K562 (cell line): ENCODE data around the gene ZNF593OS. TPM values are rescaled to one million over a fixed set of nuclear protein-coding genes. Genes with fewer than 3 reads are reported as not detected.

Source experiments
- ATAC-seq: fragments of 200-7000 bp; cut with Tn5 transposase; 3 replicates; pipeline ENCODE4 v1.9.1; 2020; ENCODE audit warnings: moderate library complexity
- BruUV-seq: library from RNA; stranded (reverse); fragments of 400-500 nt; replicated peaks from 2 replicates; lab custom pipeline; 2021; lab: Mats Ljungman, UMichigan
- CTCF ChIA-PET: fragments of 300-600 bp; formaldehyde crosslinking; extraction: SDS; loops from one replicate; lab custom pipeline; 2021; ENCODE audit warnings: low intra/inter-chr PET ratio; lab: Yijun Ruan, JAX
- POLR2A ChIA-PET: fragments of 300-600, 350-650 bp; sonication (Branson Sonifier 250); formaldehyde crosslinking; extraction: SDS; loops from one replicate; lab custom pipeline; 2021; ENCODE audit warnings: antibody characterized with exemption, inconsistent platforms; lab: Yijun Ruan, JAX
- DNase-seq, 4 experiments: peaks; one replicate each; pipeline versions ENCODE4 v3.0.0 to v3.0.0-alpha.2; 2011 to 2018; ENCODE audit warnings: low spot score in 3 of 4, mixed read lengths in 3 of 4; ENCODE audit errors: extremely low read depth in 1 of 4
- FAIRE-seq: peaks from 2 replicates; lab custom pipeline; 2011; peaks lifted over from hg19 to GRCh38; lab: Jason Lieb, UNC
- H2AFZ ChIP-seq: 2 replicates; pipeline ENCODE4 v1.6.0; 2011; ENCODE audit warnings: low read depth, low read length, control low read depth, inconsistent platforms
- H3K27ac ChIP-seq: fragments of 200-600 bp; 3 replicates; pipeline ENCODE4 v1.8.0; 2011; ENCODE audit warnings: low read depth, mild to moderate bottlenecking, control low read depth, inconsistent platforms, low read length, moderate library complexity, mixed read lengths; ENCODE audit errors: extremely low read depth
- H3K27me3 ChIP-seq, 2 experiments: fragments of 300-600 bp in 1 of 2; 2 replicates in 1 of 2; 3 replicates in 1 of 2; pipeline versions ENCODE4 v1.6.0 to v1.8.0; 2011; ENCODE audit warnings: inconsistent platforms in 2 of 2, low read length in 2 of 2, mild to moderate bottlenecking in 1 of 2, mixed read lengths in 1 of 2, moderate library complexity in 1 of 2; ENCODE audit not compliant: control insufficient read depth in 2 of 2, insufficient read depth in 2 of 2
- H3K36me3 ChIP-seq: fragments of 300-600 bp; 3 replicates; pipeline ENCODE4 v1.8.0; 2011; ENCODE audit warnings: mild to moderate bottlenecking, low read length, inconsistent platforms; ENCODE audit not compliant: control insufficient read depth, insufficient read depth
- H3K4me1 ChIP-seq, 2 experiments: fragments of 200-600 bp in 1 of 2; replicated peaks in 1 of 2; 2 replicates in 1 of 2; 3 replicates in 1 of 2; pipeline versions ENCODE4 v1.5.1 to v1.8.0; 2011; ENCODE audit warnings: inconsistent platforms in 2 of 2, low read length in 2 of 2, mild to moderate bottlenecking in 1 of 2, mixed read lengths in 1 of 2, moderate library complexity in 1 of 2; ENCODE audit not compliant: control insufficient read depth in 2 of 2, insufficient read depth in 2 of 2
- H3K4me2 ChIP-seq: 2 replicates; pipeline ENCODE4 v1.6.1; 2011; ENCODE audit warnings: low read length, control low read depth, inconsistent platforms, mixed read lengths; ENCODE audit not compliant: insufficient read depth
- H3K4me3 ChIP-seq: fragments of 200-600 bp; sonication (generic), shearing (Covaris generic); 2 replicates; pipeline ENCODE4 v1.5.1; 2016; ENCODE audit warnings: control low read depth, inconsistent platforms
- H3K79me2 ChIP-seq: fragments of 200-600 bp; 3 replicates; pipeline ENCODE4 v1.8.0; 2011; ENCODE audit warnings: low read length, inconsistent platforms; ENCODE audit not compliant: control insufficient read depth, insufficient read depth
- H3K9ac ChIP-seq, 2 experiments: 2 replicates each; pipeline versions ENCODE4 v1.6.0 to v1.6.1; 2011; ENCODE audit warnings: low read depth in 2 of 2, low read length in 2 of 2, control low read depth in 1 of 2, inconsistent platforms in 1 of 2, mild to moderate bottlenecking in 1 of 2, mixed read lengths in 1 of 2; ENCODE audit not compliant: insufficient read depth in 1 of 2
- H3K9me1 ChIP-seq: one replicate; pipeline ENCODE4 v1.6.0; 2011; ENCODE audit warnings: inconsistent platforms, mild to moderate bottlenecking, low read length, moderate library complexity; ENCODE audit not compliant: control insufficient read depth, insufficient read depth
- H3K9me3 ChIP-seq: replicated peaks from 2 replicates; pipeline ENCODE4 v1.5.1; 2011; ENCODE audit warnings: low read depth, low read length, inconsistent platforms; ENCODE audit not compliant: control insufficient read depth, insufficient read depth
- H4K20me1 ChIP-seq: replicated peaks from 2 replicates; pipeline ENCODE4 v1.6.1; 2011; ENCODE audit warnings: low read length, inconsistent platforms, mixed read lengths; ENCODE audit not compliant: control insufficient read depth, insufficient read depth
- BRF2 ChIP-seq: IDR thresholded peaks from 3 replicates; pipeline ENCODE4 v1.6.1; 2011; ENCODE audit warnings: borderline replicate concordance, mild to moderate bottlenecking; ENCODE audit not compliant: insufficient read length, insufficient read depth
- CBX5 ChIP-seq: IDR thresholded peaks from 2 replicates; pipeline ENCODE4 v1.6.1; 2014; ENCODE audit warnings: low read depth, borderline replicate concordance
- CEBPG ChIP-seq, 3 experiments: fragments of 200-800 bp in 1 of 3; sonication (Bioruptor generic) in 1 of 3; sonication (generic) in 1 of 3; formaldehyde crosslinking in 1 of 3; IDR thresholded peaks in 2 of 3; conservative IDR thresholded peaks in 1 of 3; 2 replicates each; pipeline versions ENCODE4 v1.6.1 to v1.8.0; 2016 to 2022; ENCODE audit warnings: missing compliant biosample characterization in 2 of 3, missing genetic modification characterization in 2 of 3, mild to moderate bottlenecking in 1 of 3, missing genetic modification reagents in 1 of 3
- DACH1 ChIP-seq: fragments of 450-650 bp; IDR thresholded peaks from 2 replicates; pipeline ENCODE4 v1.6.1; 2018; ENCODE audit not compliant: partially characterized antibody
- DDX20 ChIP-seq: fragments of 450-650 bp; IDR thresholded peaks from 2 replicates; pipeline ENCODE4 v1.6.1; 2016; ENCODE audit warnings: missing genetic modification characterization, low read depth, mild to moderate bottlenecking, missing compliant biosample characterization, moderate library complexity
- E2F1 ChIP-seq: sonication (generic); formaldehyde crosslinking; IDR thresholded peaks from 2 replicates; pipeline ENCODE4 v1.8.1; 2023; ENCODE audit warnings: mild to moderate bottlenecking, missing genetic modification reagents, moderate library complexity
- EGR1 ChIP-seq: fragments of 450-650 bp; conservative IDR thresholded peaks from 2 replicates; pipeline ENCODE4 v1.6.1; 2017; ENCODE audit warnings: mild to moderate bottlenecking
- ELF1 ChIP-seq: fragments of 200-800 bp; sonication (Bioruptor generic); IDR thresholded peaks from 2 replicates; pipeline ENCODE4 v1.6.1; 2016; ENCODE audit warnings: missing genetic modification characterization, missing compliant biosample characterization
- HCFC1 ChIP-seq: IDR thresholded peaks from 2 replicates; pipeline ENCODE4 v1.6.1; 2012; ENCODE audit warnings: low read depth, low read length, improper control_type of control experiment
- PHB ChIP-seq: fragments of 250-450 bp; sonication (Bioruptor Pico); IDR thresholded peaks from 2 replicates; pipeline ENCODE4 v1.5.0; 2021
- POLR2AphosphoS2 ChIP-seq: IDR thresholded peaks from 2 replicates; pipeline ENCODE4 v1.6.1; 2012; ENCODE audit warnings: low read length, improper control_type of control experiment
- SMARCA5 ChIP-seq: fragments of 450-650 bp; IDR thresholded peaks from 2 replicates; pipeline ENCODE4 v1.6.1; 2016
- TAF9B ChIP-seq: fragments of 450-650 bp; IDR thresholded peaks from 2 replicates; pipeline ENCODE4 v1.6.1; 2018; ENCODE audit warnings: mild to moderate bottlenecking; ENCODE audit not compliant: partially characterized antibody
- TFAM ChIP-seq: fragments of 250-450 bp; sonication (Bioruptor Pico); conservative IDR thresholded peaks from 2 replicates; pipeline ENCODE4 v1.5.0; 2021; ENCODE audit warnings: mild to moderate bottlenecking, moderate library complexity
- ZC3H4 ChIP-seq: sonication (generic); formaldehyde crosslinking; IDR thresholded peaks from 2 replicates; pipeline ENCODE4 v1.9.0; 2021; ENCODE audit warnings: missing genetic modification reagents, borderline replicate concordance
- ZEB2 ChIP-seq: fragments of 450-650 bp; IDR thresholded peaks from 2 replicates; pipeline ENCODE4 v1.6.1; 2016
- ZNF444 ChIP-seq: fragments of 250-450 bp; sonication (Bioruptor Pico); IDR thresholded peaks from 2 replicates; pipeline ENCODE4 v1.4.0; 2020; ENCODE audit warnings: mild to moderate bottlenecking, moderate library complexity
- ZNF766 ChIP-seq: fragments of 200-800 bp; sonication (Bioruptor generic); conservative IDR thresholded peaks from 2 replicates; pipeline ENCODE4 v1.6.1; 2016; ENCODE audit warnings: missing genetic modification characterization, missing compliant biosample characterization
- WGBS: fragments of 100-300 bp; shearing (Covaris generic); methylation state at CpG from one replicate; pipeline ENCODE4 v1.1.6; 2016; ENCODE audit warnings: low coverage, mixed read lengths; ENCODE audit not compliant: insufficient coverage; ENCODE audit errors: missing lambda C conversion rate; 5-methylcytosine and 5-hydroxymethylcytosine counted together
- in situ Hi-C: fragments of 300-500 bp; cut with MboI; formaldehyde crosslinking; loops from 4 replicates; pipeline ENCODE4 v1.15.0; 2018; ENCODE audit warnings: inconsistent platforms, mixed read lengths
- intact Hi-C: fragments of 100-400 bp; cut with micrococcal nuclease; formaldehyde crosslinking; loops from 2 replicates; pipeline ENCODE4 v1.14.2; 2022
- polyA plus RNA-seq, 8 experiments: library from polyadenylated mRNA; depleted of rRNA in 4 of 8; stranded (reverse) in 5 of 8; unstranded in 3 of 8; fragments of >200 nt; fragmentation: Nextera tagmentation in 2 of 8; fragmentation: Illumina TruSeq in 1 of 8; extraction: Ambion mirVana in 2 of 8; extraction: Trizol in 1 of 8; gene quantifications; 2 replicates each; pipeline versions ENCODE4 v1.2.1 to v1.2.3, GENCODE V29; 2011 to 2014; ENCODE audit warnings: inconsistent platforms in 1 of 8, missing spikeins in 1 of 8
- total RNA-seq, 7 experiments: library from RNA; depleted of rRNA in 6 of 7; stranded (reverse); fragments of >200 nt in 6 of 7; fragmentation: Illumina TruSeq in 2 of 7; extraction: Trizol in 2 of 7; gene quantifications; 2 replicates each; pipeline versions ENCODE4 v1.2.1 to v1.2.3, GENCODE V29; 2011 to 2021; ENCODE audit warnings: low replicate concordance in 1 of 7
- TF ChIP-seq, protein P1 (sequence below), 2 experiments: fragments of 250-450 bp in 1 of 2; fragments of 450-650 bp in 1 of 2; sonication (Bioruptor Pico) in 1 of 2; IDR thresholded peaks; 2 replicates each; pipeline versions ENCODE4 v1.6.1 to v1.8.0; 2016 to 2021; ENCODE audit warnings: mild to moderate bottlenecking in 2 of 2, moderate library complexity in 2 of 2, missing compliant biosample characterization in 1 of 2, missing genetic modification characterization in 1 of 2

ZNF593OS gene
- total and polyA plus RNA-seq, 9 of the 15 experiments (the other 6 are each of a cell fraction or from before 2014, with no cell fraction given): 0.24 to 0.27 TPM; not detected in 7

- H3K27me3 ChIP-seq: no peaks in the 10 kb centered on the region
- in situ Hi-C loops: no loop called here
- no peaks in the 10 kb centered on the region for H3K9me3 ChIP-seq
- WGBS: 39% methylated on average over 4 of the region's 4 CpGs
- H2AFZ ChIP-seq: no peak overlapping the region
- CTCF ChIA-PET: no interaction called here
- no peak overlapping the region for H3K4me3 ChIP-seq
- H3K4me2 ChIP-seq: peak overlapping the region; percentile 41
- peaks cover 42% of the 10 kb centered on the region for H3K36me3 ChIP-seq
- POLR2A ChIA-PET: interaction anchor here (1.1 to 13.3 kb wide), 6 partner anchors 11 to 347 kb away, joined by 3 to 237 read pairs (median 8); partner anchors contain the start of genes HMGN2 and PDIK1L
- intact Hi-C loops: no loop called here
- DNase-seq (no peak), FAIRE-seq (no peak), ATAC-seq (no peak)
- no peaks in the 10 kb centered on the region for H3K9me1 ChIP-seq
- no peaks in the 10 kb centered on the region for H4K20me1 ChIP-seq
- peaks cover 25 to 79% of the 10 kb centered on the region in 2 experiments for H3K4me1 ChIP-seq
- peaks cover 72% of the 10 kb centered on the region for H3K79me2 ChIP-seq
- no TSS peak for BruUV-seq
- H3K9ac ChIP-seq: peak overlapping the region in 1 of 2 experiments; percentile 97; a peak in 2 of 4 replicates
- H3K27ac ChIP-seq: peak overlapping the region; percentile 99
- TF ChIP-seq PHB (no peak), SMARCA5 (no peak), DACH1 (no peak), ZC3H4 (CRISPR knock-in tag) (no peak), CEBPG (CRISPR knock-in tag; IDR thresholded peaks at IDR 0.05) (no peak), CEBPG (tag; conservative IDR thresholded peaks at IDR 0.05 in 1 of 2, IDR thresholded peaks at IDR 0.05 in 1 of 2) (no peak), TFAM (CRISPR knock-in tag) (no peak), ZEB2 (no peak), EGR1 (no peak), ELF1 (tag) (no peak), TAF9B (peak; percentile 18), HCFC1 (no peak), BRF2 (no peak), ZNF444 (CRISPR knock-in tag) (0 out of 2 replicates have a peak, but pooled peaks have one; percentile 28), CBX5 (no peak), DDX20 (no peak; the same call in 1 of the 2 replicates), ZNF766 (CRISPR knock-in tag) (peak; percentile 77; the same call in 1 of the 2 replicates), POLR2AphosphoS2 (no peak), E2F1 (no peak)
- TF ChIP-seq, protein P1, sequence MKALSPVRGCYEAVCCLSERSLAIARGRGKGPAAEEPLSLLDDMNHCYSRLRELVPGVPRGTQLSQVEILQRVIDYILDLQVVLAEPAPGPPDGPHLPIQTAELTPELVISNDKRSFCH (CRISPR knock-in tag; IDR thresholded peaks at IDR 0.05): no peak
- TF ChIP-seq, protein P1 (tag; IDR thresholded peaks at IDR 0.05): no peak
These were observed 47.0 kb downstream of the ZNF593OS start for GRCh38 chr1:26124418-26125331.
